ENCODE data around the gene ZNF174. TPM values are rescaled to one million over a fixed set of nuclear protein-coding genes. Genes with fewer than 3 reads are reported as not detected.

Gene ZNF174
- total and polyA plus RNA-seq, 2 of the 4 experiments (the other 2 are of a cell fraction), result 7.2 to 10.6 TPM

DNA sequence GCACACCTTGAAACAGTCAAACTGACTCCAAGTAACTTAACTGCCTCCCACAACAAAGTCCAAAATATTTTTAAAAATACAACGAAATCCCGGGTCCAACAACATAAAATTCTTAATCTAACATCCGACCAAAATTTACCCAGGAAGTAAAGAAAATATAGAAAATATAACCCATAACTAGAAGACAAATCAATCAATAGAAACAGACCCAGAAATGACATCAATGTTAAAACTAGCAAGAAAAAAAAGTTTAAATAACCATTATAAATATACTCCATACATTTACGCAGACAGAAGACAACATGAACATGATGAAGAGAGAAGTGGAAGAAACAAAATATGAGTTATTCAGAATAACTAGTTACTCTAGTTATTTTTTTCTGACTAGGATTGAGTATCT, 38.6 kb downstream of the ZNF174 start:
- Histone ChIP-seq H3K23ac (ENCODE audit: low read depth, low read length) (no peak overlapping the region), H4K8ac (ENCODE audit: low read depth in 2 of 2, low read length in 2 of 2) (no peak overlapping the region), H3K27ac (ENCODE audit: insufficient read depth, low read length) (no peak overlapping the region), H2AFZ (replicated peaks; ENCODE audit: low read length, poor library complexity) (no peak overlapping the region), H3K14ac (replicated peaks; ENCODE audit: low read depth, low read length) (no peak overlapping the region), H2AK9ac (replicated peaks; ENCODE audit: low read depth, low read length, poor library complexity) (no peak overlapping the region), H3K4me2 (ENCODE audit: low read depth, low read length) (no peak overlapping the region), H3K18ac (ENCODE audit: low read depth, low read length) (no peak overlapping the region), H3K9ac (ENCODE audit: low read depth, low read length) (no peak overlapping the region), H2BK120ac (ENCODE audit: low read depth, low read length) (no peak overlapping the region), H4K20me1 (ENCODE audit: insufficient read depth, low read length) (no peaks in the 10 kb centered on the region), H3K4me3 (ENCODE audit: insufficient read depth, low read depth, low read length) (no peak overlapping the region), H3K56ac (ENCODE audit: extremely low read depth, insufficient read depth, low read length) (no peak overlapping the region), H3K4me1 (ENCODE audit: control insufficient read depth, insufficient read depth, low read length) (no peaks in the 10 kb centered on the region; the same call in 1 of the 2 replicates), H3K9me1 (ENCODE audit: insufficient read depth, low read length) (no peaks in the 10 kb centered on the region), H2AK5ac (ENCODE audit: low read depth, low read length) (no peak overlapping the region), H3K36me3 (ENCODE audit: control insufficient read depth, insufficient read depth, low read length) (peaks cover 6% of the 10 kb centered on the region), H3K27me3 (ENCODE audit: control insufficient read depth, insufficient read depth, low read length) (0 out of 2 replicates have a peak, but pooled peaks cover 2% of the 10 kb centered on the region), H4K5ac (ENCODE audit: low read depth, low read length) (no peak overlapping the region), H4K91ac (ENCODE audit: insufficient read depth, low read depth, low read length) (no peak overlapping the region), H3K9me3 (ENCODE audit: control insufficient read depth, insufficient read depth, low read length) (no peaks in the 10 kb centered on the region), H3K79me1 (ENCODE audit: low read depth in 1 of 2, low read length in 2 of 2) (peaks cover 4 to 21% of the 10 kb centered on the region in 2 experiments), H3K4ac (ENCODE audit: low read depth, low read length) (no peak overlapping the region), H2BK5ac (ENCODE audit: low read depth, low read length, poor library complexity, severe bottlenecking) (no peak overlapping the region), H2BK15ac (ENCODE audit: low read depth, low read length) (no peak overlapping the region), H2BK20ac (ENCODE audit: low read depth, low read length) (no peak overlapping the region)
- BruUV-seq (replicated peaks), result no TSS peak
- ChIA-PET POLR2A (ENCODE audit: unreplicated experiment) (no interaction called here), CTCF (no interaction called here)
- WGBS, 2 experiments (ENCODE audit: extremely low coverage in 2 of 2, insufficient read length in 1 of 2), result 100% methylated on average over 3 of the region's 4 CpGs; no CpG with 5 or more reads in 1 of the 2 experiments
- DNase-seq, result no peak
- dilution Hi-C loops (cut with HindIII; ENCODE audit: low sequenced_read_pairs, unreplicated experiment) (no loop called here), intact Hi-C loops (cut with micrococcal nuclease) (no loop called here), in situ Hi-C loops (cut with MboI; ENCODE audit: low sequenced_read_pairs) (no loop called here)
- TF ChIP-seq MXI1 (IDR thresholded peaks at IDR 0.05; ENCODE audit: borderline replicate concordance, low read depth, low read length) (no peak), FOS (IDR thresholded peaks at IDR 0.05; ENCODE audit: low read depth, low read length) (no peak), POLR2A (IDR thresholded peaks at IDR 0.05; ENCODE audit: low read depth, low read length) (no peak), RFX5 (IDR thresholded peaks at IDR 0.05; ENCODE audit: low read depth, low read length) (no peak)
- no peak for ATAC-seq (ENCODE audit: low read depth)

All from IMR-90 (cell line).